Measurements from ENCODE around the gene FASTKD3.

FASTKD3 gene

GRCh38 chr5:7827610-7828009 is 41.2 kb downstream of the FASTKD3 start:
- TF ChIP-seq CTCF (conservative IDR thresholded peaks at IDR 0.05), result no peak
- no peak overlapping the region for H3K27ac ChIP-seq

DNA sequence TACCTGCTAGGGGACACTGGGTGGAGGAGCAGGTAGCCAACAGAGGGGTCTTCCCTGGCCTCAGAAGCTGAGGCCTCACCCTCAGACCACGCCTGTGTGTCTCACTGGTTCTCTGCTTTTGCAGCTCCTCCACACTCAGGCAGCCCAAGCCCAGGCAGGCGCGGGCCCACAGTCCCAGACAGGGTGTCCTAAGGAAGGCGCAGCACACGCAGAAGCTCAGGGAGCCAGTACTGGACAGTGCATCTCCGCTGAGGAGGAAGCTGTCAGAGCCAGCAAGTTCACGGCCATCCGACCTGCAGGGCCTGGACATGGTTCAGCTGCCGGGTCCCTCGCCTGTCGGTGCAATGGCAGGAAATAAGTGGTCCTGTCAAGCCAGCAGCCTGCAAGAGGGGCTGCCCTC is 43.2 kb downstream of the FASTKD3 start:
- TF ChIP-seq CTCF (conservative IDR thresholded peaks at IDR 0.05), result no peak
- no peak overlapping the region for H3K27ac ChIP-seq

DNA sequence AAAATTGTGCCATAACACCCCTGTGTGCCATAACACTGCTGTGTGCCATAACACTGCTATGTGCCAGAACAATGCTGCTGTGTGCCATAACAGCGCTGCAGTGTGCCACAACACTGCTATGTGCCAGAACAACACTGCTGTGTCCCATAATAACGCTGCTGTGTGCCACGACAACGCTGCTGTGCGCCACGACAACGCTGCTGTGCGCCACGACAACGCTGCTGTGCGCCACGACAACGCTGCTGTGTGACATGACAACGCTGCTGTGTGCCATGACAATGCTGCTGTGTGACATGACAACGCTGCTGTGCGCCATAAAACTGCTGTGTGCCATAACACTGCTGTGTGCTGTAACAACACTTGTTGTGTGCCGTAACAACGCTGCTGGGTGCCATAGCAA is 43.8 kb downstream of the FASTKD3 start:
- no peak overlapping the region for H3K27ac ChIP-seq
- no peak for TF ChIP-seq CTCF (conservative IDR thresholded peaks at IDR 0.05)

DNA sequence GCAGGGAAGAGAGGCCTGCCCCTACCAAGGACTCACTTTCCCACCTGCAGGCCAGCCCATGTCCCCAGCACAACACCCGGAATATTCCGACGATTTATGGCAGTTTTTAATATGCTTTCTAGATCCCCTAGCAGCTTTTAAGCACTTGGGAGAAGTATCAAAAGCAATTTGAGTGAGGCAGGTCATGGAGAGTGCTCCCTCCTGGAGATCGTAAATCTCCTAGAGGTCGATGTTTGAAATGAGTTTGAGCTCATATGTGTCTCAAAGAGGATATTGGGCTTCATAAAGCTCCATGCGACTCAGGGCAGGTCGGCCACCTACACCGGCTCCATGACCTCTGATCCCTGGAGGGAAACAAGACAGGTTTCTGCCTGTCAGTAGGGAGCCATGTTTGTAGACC is 45.2 kb downstream of the FASTKD3 start:
- H3K27ac ChIP-seq, result no peak overlapping the region
- TF ChIP-seq CTCF (conservative IDR thresholded peaks at IDR 0.05), result no peak

DNA sequence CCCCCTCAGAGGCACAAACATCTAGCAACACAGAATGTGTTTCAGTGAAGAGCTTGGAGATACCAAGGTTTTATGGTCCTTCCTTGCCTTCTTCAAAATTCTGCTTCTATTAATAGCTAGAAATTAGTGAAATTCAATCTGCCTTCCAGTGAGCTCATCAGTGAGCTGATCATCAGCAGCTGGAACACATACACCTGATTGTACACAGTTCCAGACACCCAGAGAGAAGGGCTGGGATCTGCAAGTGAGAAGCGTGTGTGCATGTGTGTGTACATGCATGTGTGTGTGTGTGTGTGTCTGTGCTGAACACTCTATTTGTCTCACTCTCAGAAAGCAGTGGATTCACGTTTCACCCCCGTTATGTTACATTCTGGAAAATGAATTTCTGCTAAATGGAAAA is 46.4 kb downstream of the FASTKD3 start:
- no peak overlapping the region for H3K27ac ChIP-seq
- TF ChIP-seq CTCF (conservative IDR thresholded peaks at IDR 0.05), result no peak

- no peak overlapping the region for H3K27ac ChIP-seq
- no peak for TF ChIP-seq CTCF (conservative IDR thresholded peaks at IDR 0.05)
Measured at GRCh38 chr5:7816535-7816901, 52.3 kb downstream of the FASTKD3 start.

GRCh38 chr5:7815892-7816534 is 52.8 kb downstream of the FASTKD3 start:
- H3K27ac ChIP-seq, result no peak overlapping the region

More at GRCh38 chr5:7815892-7816534, 52.8 kb downstream of the FASTKD3 start:
- TF ChIP-seq CTCF (conservative IDR thresholded peaks at IDR 0.05), result peak; percentile 29

All from VCaP (cell line).